ENCODE measurements around the gene PSME3.

The PSME3 gene

DNA sequence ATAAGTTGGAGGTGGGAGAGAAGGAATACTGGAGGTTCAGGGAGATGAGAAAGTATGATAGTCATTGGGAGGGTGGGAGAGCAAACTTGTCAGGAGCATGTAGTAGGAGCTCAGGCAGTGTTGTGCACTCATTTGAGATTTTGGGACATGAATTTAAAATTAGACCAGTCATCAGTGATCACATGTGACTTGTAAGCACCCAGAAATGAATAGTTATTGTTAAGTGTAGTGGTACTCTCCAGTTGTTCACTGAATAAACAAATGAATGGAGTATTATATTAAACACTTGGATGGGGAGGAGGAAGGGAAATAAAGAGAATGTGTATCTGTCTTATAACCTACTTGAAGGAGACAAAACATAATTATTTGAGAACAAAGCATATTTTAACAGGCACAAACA is 2.2 kb upstream of the PSME3 start:
- no peak overlapping the region for H3K4me3 ChIP-seq (ENCODE audit: control insufficient read depth, low read depth, low read length)
- TF ChIP-seq CTCF (IDR thresholded peaks at IDR 0.05; ENCODE audit: control insufficient read depth, insufficient read depth, low read depth, low read length, missing control alignments), result no peak
- DNase-seq (ENCODE audit: low read depth), result no peak

DNA sequence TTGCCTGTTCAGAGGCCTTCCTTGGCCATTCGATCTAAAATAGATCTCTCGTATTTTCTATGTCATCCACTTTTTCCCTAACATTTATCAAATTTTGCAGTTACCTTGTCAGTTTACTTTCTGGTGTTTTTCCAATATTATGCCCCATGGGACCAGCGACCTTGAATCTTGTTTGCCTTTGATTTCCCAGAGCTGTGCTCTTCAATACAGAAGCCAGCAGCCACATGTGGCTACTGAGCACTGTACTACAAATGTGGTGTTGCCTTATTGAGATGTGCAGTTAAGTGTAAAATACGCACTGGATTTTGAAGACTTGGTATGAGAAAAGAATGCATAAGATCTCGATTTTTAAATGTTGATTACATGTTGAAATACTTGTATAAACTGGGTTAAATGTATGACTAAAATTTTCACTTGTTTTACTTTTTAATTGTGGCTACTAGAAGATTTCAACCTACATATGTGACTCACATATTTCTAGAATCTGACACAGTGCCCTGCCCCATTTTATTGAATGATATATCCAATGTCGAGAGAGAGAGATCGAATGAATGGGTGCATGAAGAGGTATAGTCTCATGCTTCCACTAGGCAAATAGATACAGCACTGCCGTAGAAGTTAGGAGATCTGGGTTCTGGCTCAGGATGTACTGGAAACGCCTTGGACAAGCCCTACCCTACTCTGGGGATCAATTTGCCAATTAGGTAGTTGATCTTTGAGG is 824 bp upstream of the PSME3 start:
- peak overlapping the region; percentile 72 for H3K4me3 ChIP-seq (ENCODE audit: control insufficient read depth, low read depth, low read length)
- DNase-seq (ENCODE audit: low read depth), result no peak
- no peak for TF ChIP-seq CTCF (IDR thresholded peaks at IDR 0.05; ENCODE audit: control insufficient read depth, insufficient read depth, low read depth, low read length, missing control alignments)

DNA sequence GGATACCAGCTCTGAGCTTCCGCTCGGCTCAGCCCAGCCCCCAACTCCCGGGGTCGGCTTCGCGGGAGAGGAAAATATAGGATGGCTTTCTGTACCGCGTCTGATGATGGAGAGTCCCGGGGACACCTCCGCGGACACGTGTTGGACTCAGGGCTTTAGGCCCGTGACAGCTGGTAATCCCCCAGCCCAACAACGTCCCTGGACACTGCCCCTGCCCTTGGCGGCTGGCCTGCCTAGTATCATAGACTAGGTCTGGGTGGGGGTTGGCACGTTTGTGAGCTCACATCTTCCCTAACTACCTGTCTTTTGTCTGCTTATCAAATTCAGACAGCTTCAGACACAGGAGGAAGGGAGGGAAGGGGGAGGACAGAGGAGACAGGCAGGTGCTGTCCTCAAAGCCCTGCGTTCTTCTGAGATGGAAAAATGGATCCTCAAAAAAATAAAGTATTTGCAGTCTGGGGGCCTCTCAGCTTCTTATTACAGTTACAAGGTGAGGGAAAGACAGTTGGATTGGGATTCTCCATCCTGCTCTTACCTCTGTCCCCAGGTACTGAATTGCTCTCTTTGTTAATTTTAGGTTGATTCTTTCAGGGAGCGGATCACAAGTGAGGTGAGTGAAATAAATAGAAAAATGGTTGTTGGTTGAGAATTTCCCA is 698 bp downstream of the PSME3 start:
- peak overlapping the region; percentile 72 for H3K4me3 ChIP-seq (ENCODE audit: control insufficient read depth, low read depth, low read length)
- TF ChIP-seq CTCF (IDR thresholded peaks at IDR 0.05; ENCODE audit: control insufficient read depth, insufficient read depth, low read depth, low read length, missing control alignments), result no peak
- no peak for DNase-seq (ENCODE audit: low read depth)

- no peak overlapping the region for H3K4me3 ChIP-seq (ENCODE audit: control insufficient read depth, low read depth, low read length)
- TF ChIP-seq CTCF (IDR thresholded peaks at IDR 0.05; ENCODE audit: control insufficient read depth, insufficient read depth, low read depth, low read length, missing control alignments), result no peak
- no peak for DNase-seq (ENCODE audit: low read depth)
Measured at GRCh38 chr17:42835732-42836131, 2.5 kb downstream of the PSME3 start.

GRCh38 chr17:42841975-42842685 is 8.9 kb downstream of the PSME3 start:
- no peak overlapping the region for H3K4me3 ChIP-seq (ENCODE audit: control insufficient read depth, low read depth, low read length)
- no peak for TF ChIP-seq CTCF (IDR thresholded peaks at IDR 0.05; ENCODE audit: control insufficient read depth, insufficient read depth, low read depth, low read length, missing control alignments)
- DNase-seq (ENCODE audit: low read depth), result no peak

GRCh38 chr17:42843358-42843934 is 10.2 kb downstream of the PSME3 start:
- TF ChIP-seq CTCF (IDR thresholded peaks at IDR 0.05; ENCODE audit: control insufficient read depth, insufficient read depth, low read depth, low read length, missing control alignments), result peak; percentile 99
- DNase-seq (ENCODE audit: low read depth), result peak; percentile 37
- H3K4me3 ChIP-seq (ENCODE audit: control insufficient read depth, low read depth, low read length), result no peak overlapping the region
